Measurements from ENCODE around the gene ATP6V0C. TPM values are rescaled to one million over a fixed set of nuclear protein-coding genes. Genes with fewer than 3 reads are reported as not detected.

Gene ATP6V0C
- total RNA-seq, 1 donor from 2014 or later, result 91.4 TPM

DNA sequence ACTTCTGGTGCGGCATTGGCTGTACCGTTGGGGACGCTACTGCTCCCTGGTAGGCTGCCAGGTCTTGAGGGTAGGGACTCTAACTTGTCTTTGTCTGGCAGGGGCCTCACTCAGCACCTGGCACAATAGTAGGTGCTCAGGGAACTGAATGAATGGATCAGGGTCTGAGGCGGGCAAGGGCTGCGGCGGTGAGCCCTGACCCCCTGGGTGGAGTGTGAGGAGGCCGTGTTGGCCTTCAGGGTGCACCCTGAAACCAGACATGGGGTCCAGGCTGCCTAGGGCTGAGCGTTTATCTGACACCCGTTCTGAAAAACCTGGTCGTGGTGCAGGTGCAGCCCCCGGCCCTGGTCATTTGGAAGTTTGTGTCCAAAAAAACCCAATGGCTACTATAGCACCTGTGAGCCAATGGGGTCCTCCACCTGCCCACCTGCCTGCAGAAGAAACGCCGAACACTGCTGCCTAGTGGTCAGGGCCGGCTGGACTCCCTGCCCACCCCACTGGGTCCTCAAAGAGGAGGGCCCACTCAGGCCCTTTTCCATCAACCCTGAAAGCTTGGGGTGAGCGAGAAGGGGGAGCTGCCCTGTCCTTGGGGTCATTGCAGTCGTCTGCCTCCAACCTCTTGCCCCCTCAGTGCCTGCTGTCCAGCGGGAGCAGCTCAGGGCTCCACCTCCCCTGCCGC, 4.9 kb upstream of the ATP6V0C start:
- H3K4me3 Mint-ChIP-seq, result peak overlapping the region; percentile 57
- no peak for DNase-seq
- no peaks in the 10 kb centered on the region for H3K27me3 Mint-ChIP-seq
- peaks cover 76% of the 10 kb centered on the region for H3K4me1 Mint-ChIP-seq
- peaks cover under 1% of the 10 kb centered on the region for H3K36me3 Mint-ChIP-seq (ENCODE audit: low read depth)
- intact Hi-C loops (cut with micrococcal nuclease), result no loop called here
- ChIA-PET CTCF (interaction anchor here (1.4 to 1.6 kb wide), 2 partner anchors 8 to 11 kb away, joined by 3 to 6 read pairs; partner anchors contain the start of gene AMDHD2), POLR2A (interaction anchor here (2.3 to 3.1 kb wide), 2 partner anchors 12 to 23 kb away, joined by 13 to 17 read pairs; partner anchors contain the start of genes AMDHD2 and CEMP1)
- no peak for ATAC-seq (ENCODE audit: low read depth)
- peak overlapping the region; percentile 94 for H3K27ac Mint-ChIP-seq
- no peaks in the 10 kb centered on the region for H3K9me3 Mint-ChIP-seq
- TF ChIP-seq, protein P1, sequence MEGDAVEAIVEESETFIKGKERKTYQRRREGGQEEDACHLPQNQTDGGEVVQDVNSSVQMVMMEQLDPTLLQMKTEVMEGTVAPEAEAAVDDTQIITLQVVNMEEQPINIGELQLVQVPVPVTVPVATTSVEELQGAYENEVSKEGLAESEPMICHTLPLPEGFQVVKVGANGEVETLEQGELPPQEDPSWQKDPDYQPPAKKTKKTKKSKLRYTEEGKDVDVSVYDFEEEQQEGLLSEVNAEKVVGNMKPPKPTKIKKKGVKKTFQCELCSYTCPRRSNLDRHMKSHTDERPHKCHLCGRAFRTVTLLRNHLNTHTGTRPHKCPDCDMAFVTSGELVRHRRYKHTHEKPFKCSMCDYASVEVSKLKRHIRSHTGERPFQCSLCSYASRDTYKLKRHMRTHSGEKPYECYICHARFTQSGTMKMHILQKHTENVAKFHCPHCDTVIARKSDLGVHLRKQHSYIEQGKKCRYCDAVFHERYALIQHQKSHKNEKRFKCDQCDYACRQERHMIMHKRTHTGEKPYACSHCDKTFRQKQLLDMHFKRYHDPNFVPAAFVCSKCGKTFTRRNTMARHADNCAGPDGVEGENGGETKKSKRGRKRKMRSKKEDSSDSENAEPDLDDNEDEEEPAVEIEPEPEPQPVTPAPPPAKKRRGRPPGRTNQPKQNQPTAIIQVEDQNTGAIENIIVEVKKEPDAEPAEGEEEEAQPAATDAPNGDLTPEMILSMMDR (IDR thresholded peaks at IDR 0.05), result no peak

DNA sequence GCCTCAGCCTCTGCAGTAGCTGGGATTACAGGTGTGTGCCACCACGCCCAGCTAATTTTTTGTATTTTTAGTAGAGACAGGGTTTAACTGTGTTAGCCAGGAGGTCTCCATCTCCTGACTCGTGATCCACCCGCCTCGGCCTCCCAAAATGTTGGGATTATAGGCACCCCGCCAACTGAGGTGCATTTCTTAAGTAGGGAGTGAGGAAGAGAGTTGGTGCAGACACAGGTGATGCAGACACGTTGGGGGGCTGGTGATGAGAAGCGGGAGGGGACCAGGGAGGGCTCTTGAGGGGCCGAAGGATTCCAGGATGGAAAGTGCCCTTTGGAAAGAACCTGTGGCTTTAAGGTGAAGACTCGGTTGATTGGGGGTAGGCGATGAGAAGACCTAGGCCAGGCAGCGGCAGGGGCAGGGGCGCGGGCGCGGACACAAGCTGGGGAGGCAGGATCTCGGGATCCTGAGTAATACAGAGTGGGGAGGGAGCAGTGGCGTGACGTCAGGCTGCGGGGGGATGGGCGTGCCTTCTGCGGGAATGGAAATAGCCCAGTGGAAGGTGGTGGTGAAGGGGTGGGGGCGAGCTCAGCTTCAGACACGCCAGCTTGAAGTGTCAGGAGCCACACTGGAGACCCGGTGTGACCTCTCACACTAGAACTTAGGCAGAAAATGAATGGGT, 2.5 kb upstream of the ATP6V0C start:
- TF ChIP-seq, protein P1 (IDR thresholded peaks at IDR 0.05), result no peak
- H3K4me1 Mint-ChIP-seq, result peaks cover 86% of the 10 kb centered on the region
- no peak overlapping the region for H3K4me3 Mint-ChIP-seq
- no peak for DNase-seq
- intact Hi-C loops (cut with micrococcal nuclease), result loop anchor here (5.0 kb wide), 1 partner anchor 244 kb away; the partner anchor contains the start of gene RNPS1
- H3K27ac Mint-ChIP-seq, result peak overlapping the region; percentile 94
- H3K36me3 Mint-ChIP-seq (ENCODE audit: low read depth), result peaks cover 9% of the 10 kb centered on the region
- no peak for ATAC-seq (ENCODE audit: low read depth)
- POLR2A ChIA-PET, result interaction anchor here (1.4 to 2.7 kb wide), 4 partner anchors 9 to 356 kb away, joined by 3 to 16 read pairs (median 11); partner anchors contain the start of genes AMDHD2, CEMP1 and TRAF7
- H3K27me3 Mint-ChIP-seq, result no peaks in the 10 kb centered on the region
- no peaks in the 10 kb centered on the region for H3K9me3 Mint-ChIP-seq
- CTCF ChIA-PET, result no interaction called here

DNA sequence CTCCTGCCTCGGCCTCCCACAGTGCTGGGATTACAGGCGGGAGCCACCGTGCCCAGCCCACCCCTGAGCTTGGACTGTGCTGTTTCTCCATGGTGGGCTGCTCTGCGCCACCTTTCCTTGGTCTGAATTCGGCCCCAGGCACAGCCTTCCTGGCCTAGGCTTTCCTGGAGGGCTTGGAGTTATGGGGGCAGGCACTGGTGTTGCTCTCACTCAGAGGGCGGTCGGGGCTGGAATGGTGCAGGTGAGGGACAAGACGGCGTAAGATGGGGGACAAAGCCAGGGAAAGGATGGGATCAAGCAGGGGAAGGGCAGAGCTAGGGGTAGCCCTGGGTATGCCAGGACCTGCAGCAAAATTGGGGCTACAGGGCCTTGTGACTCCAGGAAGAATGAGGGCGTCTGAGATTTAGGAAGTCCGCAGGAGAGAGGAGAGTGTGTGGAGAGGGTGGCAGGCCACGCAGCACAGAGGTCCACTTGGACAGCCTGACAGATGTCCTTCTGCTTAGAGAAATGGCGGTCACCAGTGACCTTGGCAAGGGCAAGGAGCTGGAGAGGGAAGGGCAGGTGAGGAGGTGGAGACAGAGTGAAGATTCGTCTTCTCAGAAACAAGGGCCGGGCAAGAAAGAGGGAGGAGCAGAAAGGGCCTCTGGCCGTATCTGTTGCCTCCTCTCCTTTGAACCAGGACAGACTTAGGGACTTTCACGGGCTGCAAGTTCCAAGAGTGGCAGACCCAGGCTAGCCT, 1.6 kb upstream of the ATP6V0C start:
- peak overlapping the region; percentile 90 for H3K4me3 Mint-ChIP-seq
- TF ChIP-seq, protein P1 (IDR thresholded peaks at IDR 0.05), result no peak
- no peak for DNase-seq
- POLR2A ChIA-PET, result interaction anchor here (1.4 to 2.7 kb wide), 3 partner anchors 8 to 357 kb away, joined by 3 to 16 read pairs (median 9); partner anchors contain the start of genes AMDHD2 and TRAF7
- no peaks in the 10 kb centered on the region for H3K9me3 Mint-ChIP-seq
- intact Hi-C loops (cut with micrococcal nuclease), result loop anchor here (5.0 kb wide), 1 partner anchor 245 kb away; the partner anchor contains the start of gene RNPS1
- H3K27me3 Mint-ChIP-seq, result no peaks in the 10 kb centered on the region
- no peak for ATAC-seq (ENCODE audit: low read depth)
- peaks cover 17% of the 10 kb centered on the region for H3K36me3 Mint-ChIP-seq (ENCODE audit: low read depth)
- peak overlapping the region; percentile 88 for H3K27ac Mint-ChIP-seq
- peaks cover 86% of the 10 kb centered on the region for H3K4me1 Mint-ChIP-seq
- CTCF ChIA-PET, result no interaction called here

DNA sequence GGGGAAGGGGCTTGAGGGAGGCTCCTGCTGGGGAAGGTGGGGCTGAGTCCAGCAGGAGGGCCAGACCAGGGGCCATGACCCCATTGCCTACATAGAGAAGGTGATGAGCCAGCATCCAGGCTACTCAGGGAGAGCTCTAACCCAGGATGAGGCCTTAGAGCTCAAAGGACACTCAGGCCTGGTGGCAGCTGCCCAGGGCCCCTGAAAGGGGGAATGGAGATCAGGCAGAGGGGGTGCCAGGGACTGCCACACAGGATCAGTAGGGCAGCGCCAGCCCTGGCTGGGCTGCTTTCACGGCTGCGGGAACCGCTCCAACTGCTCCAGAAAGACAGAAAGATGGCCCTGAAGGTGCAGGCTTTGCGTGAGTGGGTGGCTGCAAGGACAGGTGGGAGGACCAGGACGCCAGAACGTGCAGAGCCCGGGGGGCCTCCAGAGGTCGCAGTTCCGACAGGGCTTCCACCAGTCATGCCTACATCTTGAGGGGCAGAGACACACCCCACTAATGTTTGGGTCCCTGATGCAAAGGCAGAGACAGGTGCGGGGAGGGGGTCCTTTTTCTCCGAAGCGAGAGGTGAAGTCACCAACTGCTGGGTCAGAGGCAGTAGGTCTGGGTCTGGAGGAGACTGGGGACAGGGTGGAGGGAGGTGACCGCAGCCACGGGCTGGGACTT, 882 bp upstream of the ATP6V0C start:
- H3K4me1 Mint-ChIP-seq, result peaks cover 86% of the 10 kb centered on the region
- DNase-seq, result no peak
- intact Hi-C loops (cut with micrococcal nuclease), result loop anchor here (1.0 to 5.0 kb wide), 4 partner anchors 19 to 246 kb away; partner anchors contain the start of genes RNPS1 and SRRM2
- CTCF ChIA-PET, result no interaction called here
- peak overlapping the region; percentile 90 for H3K4me3 Mint-ChIP-seq
- TF ChIP-seq, protein P1 (IDR thresholded peaks at IDR 0.05), result no peak
- H3K27me3 Mint-ChIP-seq, result no peaks in the 10 kb centered on the region
- H3K27ac Mint-ChIP-seq, result peak overlapping the region; percentile 88
- no peak for ATAC-seq (ENCODE audit: low read depth)
- no peaks in the 10 kb centered on the region for H3K9me3 Mint-ChIP-seq
- H3K36me3 Mint-ChIP-seq (ENCODE audit: low read depth), result peaks cover 21% of the 10 kb centered on the region
- POLR2A ChIA-PET, result interaction anchor here (0.7 to 4.0 kb wide), 10 partner anchors 8 to 548 kb away, joined by 3 to 38 read pairs (median 5); partner anchors contain the start of genes AMDHD2, CEMP1, RPS2 and TBC1D24

Data from activated B cell treated with CpG ODN at 0.5 μM for 24 hours (primary cell).